DMS53 treated with DMSO at 0.1 percent for 48 hours (cell line): ENCODE data around the gene LRRC3B.

Experiments
- DNase-seq: peaks from one replicate; lab custom pipeline; 2025; ENCODE audit not compliant: unreplicated experiment; lab: John Stamatoyannopoulos, UW

The LRRC3B gene

GRCh38 chr3:26630669-26631389 is 8.3 kb downstream of the LRRC3B start:
- no peak for DNase-seq

GRCh38 chr3:26631390-26631738 is 8.8 kb downstream of the LRRC3B start:
- no peak for DNase-seq

- DNase-seq: no peak
These were observed 12.0 kb downstream of the LRRC3B start for GRCh38 chr3:26634601-26635000.

GRCh38 chr3:26636096-26636727 is 13.6 kb downstream of the LRRC3B start:
- no peak for DNase-seq

GRCh38 chr3:26637698-26638097 is 15.1 kb downstream of the LRRC3B start:
- no peak for DNase-seq

- no peak for DNase-seq
These were observed 15.5 kb downstream of the LRRC3B start for GRCh38 chr3:26638113-26638512.

GRCh38 chr3:26639339-26639738 is 16.8 kb downstream of the LRRC3B start:
- no peak for DNase-seq

- DNase-seq: no peak
These were observed 24.5 kb downstream of the LRRC3B start for GRCh38 chr3:26647078-26647477.

- no peak for DNase-seq
These were observed 25.9 kb downstream of the LRRC3B start for GRCh38 chr3:26648461-26648860.

- DNase-seq: no peak
These were observed 29.6 kb downstream of the LRRC3B start for GRCh38 chr3:26652164-26652563.

GRCh38 chr3:26653811-26654425 is 31.3 kb downstream of the LRRC3B start:
- DNase-seq: no peak

- no peak for DNase-seq
These were observed 32.7 kb downstream of the LRRC3B start for GRCh38 chr3:26655231-26655630.

- DNase-seq: no peak
These were observed 34.9 kb downstream of the LRRC3B start for GRCh38 chr3:26657348-26657976.

- no peak for DNase-seq
These were observed 45.6 kb downstream of the LRRC3B start for GRCh38 chr3:26668171-26668570.

GRCh38 chr3:26668696-26669095 is 46.1 kb downstream of the LRRC3B start:
- no peak for DNase-seq

- no peak for DNase-seq
These were observed 52.8 kb downstream of the LRRC3B start for GRCh38 chr3:26675336-26675735.

GRCh38 chr3:26681632-26682031 is 59.1 kb downstream of the LRRC3B start:
- no peak for DNase-seq

- DNase-seq: no peak
These were observed 59.8 kb downstream of the LRRC3B start for GRCh38 chr3:26682406-26682805.

- DNase-seq: no peak
These were observed 61.3 kb downstream of the LRRC3B start for GRCh38 chr3:26683902-26684301.

- no peak for DNase-seq
These were observed 64.9 kb downstream of the LRRC3B start for GRCh38 chr3:26687466-26687865.

GRCh38 chr3:26699553-26699952 is 77.0 kb downstream of the LRRC3B start:
- DNase-seq: no peak

- no peak for DNase-seq
These were observed 80.9 kb downstream of the LRRC3B start for GRCh38 chr3:26703519-26703918.
